NCI-H345 (cell line): Measurements from ENCODE around the gene MYLK2.
A peak's percentile ranks its signal among the peaks of the same experiment; 100 is the strongest.

Source experiments
- DNase-seq: peaks from one replicate; lab custom pipeline; 2025; lab: John Stamatoyannopoulos, UW

MYLK2 gene

DNA sequence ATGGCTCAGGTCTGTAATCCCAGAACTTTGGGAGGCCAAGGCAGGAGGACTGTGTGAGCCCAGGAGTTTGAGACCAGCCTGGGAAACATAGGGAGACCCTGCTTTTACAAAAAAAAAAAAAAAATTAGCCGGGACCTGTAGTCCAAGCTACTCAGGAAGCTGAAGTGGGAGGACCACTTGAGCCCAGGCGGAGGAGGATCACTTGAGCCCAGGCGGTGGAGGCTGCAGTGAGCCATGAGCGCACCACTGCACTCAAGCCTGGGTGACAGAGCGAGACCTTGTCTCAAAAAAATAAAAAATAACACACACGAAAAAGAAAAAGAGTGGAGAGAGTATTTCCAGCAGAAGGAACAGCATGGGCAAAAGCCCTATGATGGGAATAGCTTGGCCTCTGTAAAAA is 53.2 kb downstream of the MYLK2 start:
- no peak for DNase-seq

- no peak for DNase-seq
These were observed 56.5 kb downstream of the MYLK2 start for GRCh38 chr20:31875671-31876070.

DNA sequence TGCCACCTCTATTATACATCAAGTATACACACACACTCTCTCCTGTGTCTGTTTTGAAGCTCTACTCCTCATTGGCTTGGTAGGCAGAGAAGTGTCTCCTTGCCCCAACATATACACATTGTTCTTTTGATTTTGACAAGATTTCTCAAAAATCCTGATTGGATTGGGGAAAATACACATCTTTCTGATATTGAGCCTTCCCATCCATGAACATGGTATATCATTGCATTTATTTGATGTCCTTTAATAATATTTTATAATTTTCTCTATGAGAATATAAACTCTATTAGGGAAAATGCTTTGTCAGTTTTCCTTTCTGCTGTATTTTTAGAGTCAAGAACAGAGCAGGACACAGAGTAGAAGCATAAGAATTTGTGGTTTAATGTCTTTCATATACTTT is 58.5 kb downstream of the MYLK2 start:
- DNase-seq: no peak

DNA sequence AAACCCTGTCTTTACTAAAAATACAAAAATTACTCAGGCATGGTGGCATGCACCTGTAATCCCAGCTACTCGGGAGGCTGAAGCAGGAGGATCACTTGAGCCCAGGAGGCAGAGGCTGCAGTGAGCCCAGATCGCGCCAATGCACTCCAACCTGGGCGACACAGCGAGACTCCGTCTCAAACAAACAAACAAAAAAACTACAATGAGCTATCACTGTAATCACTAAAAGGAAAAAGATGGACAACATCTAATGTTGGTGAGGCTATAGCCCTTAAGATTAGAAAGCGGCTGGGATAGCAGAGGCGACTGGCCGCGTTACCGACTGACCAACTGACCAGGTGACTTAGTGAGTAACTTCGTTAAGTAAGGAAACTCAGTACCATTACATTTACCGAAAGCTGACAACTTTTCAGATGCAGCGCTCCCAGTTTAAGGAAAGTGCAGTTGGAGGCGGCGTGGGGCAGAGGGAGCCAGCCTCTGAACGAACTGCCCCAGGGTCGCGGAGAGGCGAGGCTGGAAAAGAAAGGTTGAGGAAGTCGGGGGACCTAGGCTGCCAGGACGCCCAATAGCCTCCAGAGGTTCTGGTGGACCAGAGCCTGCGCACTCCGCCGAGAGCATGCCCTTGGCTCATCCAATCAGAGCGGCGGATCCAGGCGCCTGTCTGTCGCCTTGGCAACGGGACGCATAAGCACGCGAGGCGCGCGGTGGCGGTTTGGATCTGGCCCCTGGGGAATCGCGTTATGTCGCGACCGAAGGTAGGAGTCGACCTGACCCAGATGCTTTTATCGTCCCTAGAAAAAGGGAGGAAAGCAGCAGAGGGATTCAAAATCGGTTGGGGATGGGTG is 60.2 kb downstream of the MYLK2 start:
- DNase-seq: peak; percentile 97

GRCh38 chr20:31881945-31882344 is 62.8 kb downstream of the MYLK2 start:
- DNase-seq: no peak

DNA sequence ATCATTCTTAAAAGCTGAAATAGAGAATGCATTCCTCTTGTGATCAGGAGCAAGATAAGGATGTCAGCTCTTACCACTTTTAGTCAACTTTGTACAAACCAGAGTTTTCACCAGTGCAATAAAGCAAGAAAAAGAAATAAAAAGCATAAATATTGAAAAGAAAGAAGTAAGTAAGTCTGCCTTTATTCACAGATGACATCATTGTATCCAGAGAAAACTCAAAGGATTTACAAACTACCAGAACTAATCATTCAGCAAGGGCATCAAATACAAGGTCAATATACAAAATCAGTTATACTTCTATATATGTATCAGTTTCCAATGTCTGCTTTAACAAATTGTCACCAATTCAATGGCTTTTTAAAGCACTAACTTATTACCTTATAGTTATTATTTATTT is 64.7 kb downstream of the MYLK2 start:
- DNase-seq: no peak
